ENCODE data around the gene KAT2B.

Gene KAT2B

DNA sequence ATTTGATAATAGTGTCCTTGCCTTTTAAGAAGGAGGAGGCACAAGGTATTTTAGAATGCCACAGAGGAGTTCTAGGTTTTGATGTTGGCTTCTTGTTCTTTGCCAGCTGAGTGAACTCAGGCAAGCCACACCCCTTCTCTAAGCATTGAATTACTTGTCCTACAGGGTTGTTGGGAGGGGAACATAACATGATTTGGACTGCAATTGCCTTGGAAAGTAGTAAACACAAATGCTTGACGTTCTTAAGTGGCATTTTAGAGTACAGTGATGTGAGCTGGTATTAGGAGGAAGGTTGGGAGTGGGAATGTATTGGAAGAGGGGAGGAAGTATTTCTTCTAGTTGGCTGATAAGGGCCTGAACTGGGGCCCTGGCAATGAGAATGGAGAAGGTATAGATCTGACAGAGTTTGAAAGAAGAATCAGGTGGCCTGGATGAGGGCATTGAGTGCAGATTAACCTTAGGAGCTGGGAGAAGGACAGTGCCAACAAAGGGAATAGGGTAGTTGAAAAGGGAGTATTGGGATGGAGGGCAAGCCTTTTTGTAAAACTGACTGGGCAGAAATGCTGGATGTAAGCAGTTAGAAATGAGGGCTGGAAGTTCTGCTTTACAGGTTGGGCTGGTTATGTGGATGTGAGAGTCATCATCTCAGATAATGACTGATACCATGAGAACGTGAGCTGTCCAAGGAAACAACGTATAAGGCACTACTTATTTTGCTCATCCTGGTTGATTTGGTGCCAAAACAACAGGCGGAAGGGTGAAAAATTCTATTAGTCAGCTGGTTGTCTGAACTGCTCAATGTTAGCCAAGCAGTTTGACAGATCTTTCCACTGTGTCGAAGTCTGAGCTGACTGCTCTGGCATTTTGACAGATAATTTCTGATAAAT is 16.7 kb downstream of the KAT2B start:
- no peak for DNase-seq (ENCODE audit: extremely low read depth, low read depth)
- TF ChIP-seq CTCF (IDR thresholded peaks at IDR 0.05; ENCODE audit: low read depth, low read length, missing control alignments): no peak
- H3K4me3 ChIP-seq (replicated peaks; ENCODE audit: low read depth, low read length): no peak overlapping the region

DNA sequence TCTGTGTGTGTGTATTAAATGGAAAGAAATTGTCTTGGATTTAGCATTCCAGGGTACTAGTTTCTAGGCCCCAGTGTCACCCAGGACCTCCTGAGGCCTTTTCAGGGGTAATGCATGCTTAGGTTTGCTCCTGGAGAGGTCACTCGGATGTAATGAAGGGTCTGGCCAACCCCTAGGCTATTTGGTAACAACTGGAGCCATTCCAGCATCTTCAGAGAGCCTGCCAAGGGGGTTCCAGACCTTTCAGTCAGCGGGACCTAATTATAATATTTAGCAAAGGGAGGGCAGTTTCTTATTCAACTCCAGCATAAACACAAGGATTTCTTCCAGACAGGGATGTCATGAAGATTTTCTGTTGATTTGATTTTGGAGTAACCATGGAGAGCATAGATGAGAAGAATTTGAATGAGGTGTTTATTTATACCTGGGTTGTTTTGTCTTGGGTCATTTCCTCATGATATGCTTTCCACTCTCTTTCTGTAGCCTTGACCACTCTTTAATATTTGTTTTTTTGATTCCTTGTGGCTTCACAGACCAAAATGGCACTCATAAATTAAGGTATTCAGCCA is 17.4 kb downstream of the KAT2B start:
- no peak overlapping the region for H3K4me3 ChIP-seq (replicated peaks; ENCODE audit: low read depth, low read length)
- no peak for TF ChIP-seq CTCF (IDR thresholded peaks at IDR 0.05; ENCODE audit: low read depth, low read length, missing control alignments)
- no peak for DNase-seq (ENCODE audit: extremely low read depth, low read depth)

DNA sequence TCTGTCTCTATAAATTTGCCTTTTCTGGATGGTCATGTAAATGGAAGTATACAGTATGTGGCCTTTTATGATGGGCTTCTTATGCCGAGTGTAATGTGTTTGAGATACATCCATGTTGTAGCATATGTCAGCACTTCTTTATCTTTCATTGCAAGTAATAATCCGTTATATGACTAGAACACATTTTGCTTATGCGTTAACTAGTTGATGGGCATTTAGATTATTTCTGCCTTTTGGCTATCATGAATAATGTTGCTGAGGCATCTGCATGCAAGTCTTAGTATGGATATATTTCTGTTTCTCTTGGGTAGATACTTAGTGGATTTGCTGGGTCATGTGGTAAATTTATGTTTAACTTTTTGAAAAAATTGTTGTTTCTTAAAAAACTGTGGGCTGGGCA is 19.7 kb downstream of the KAT2B start:
- no peak overlapping the region for H3K4me3 ChIP-seq (replicated peaks; ENCODE audit: low read depth, low read length)
- no peak for TF ChIP-seq CTCF (IDR thresholded peaks at IDR 0.05; ENCODE audit: low read depth, low read length, missing control alignments)
- no peak for DNase-seq (ENCODE audit: extremely low read depth, low read depth)

DNA sequence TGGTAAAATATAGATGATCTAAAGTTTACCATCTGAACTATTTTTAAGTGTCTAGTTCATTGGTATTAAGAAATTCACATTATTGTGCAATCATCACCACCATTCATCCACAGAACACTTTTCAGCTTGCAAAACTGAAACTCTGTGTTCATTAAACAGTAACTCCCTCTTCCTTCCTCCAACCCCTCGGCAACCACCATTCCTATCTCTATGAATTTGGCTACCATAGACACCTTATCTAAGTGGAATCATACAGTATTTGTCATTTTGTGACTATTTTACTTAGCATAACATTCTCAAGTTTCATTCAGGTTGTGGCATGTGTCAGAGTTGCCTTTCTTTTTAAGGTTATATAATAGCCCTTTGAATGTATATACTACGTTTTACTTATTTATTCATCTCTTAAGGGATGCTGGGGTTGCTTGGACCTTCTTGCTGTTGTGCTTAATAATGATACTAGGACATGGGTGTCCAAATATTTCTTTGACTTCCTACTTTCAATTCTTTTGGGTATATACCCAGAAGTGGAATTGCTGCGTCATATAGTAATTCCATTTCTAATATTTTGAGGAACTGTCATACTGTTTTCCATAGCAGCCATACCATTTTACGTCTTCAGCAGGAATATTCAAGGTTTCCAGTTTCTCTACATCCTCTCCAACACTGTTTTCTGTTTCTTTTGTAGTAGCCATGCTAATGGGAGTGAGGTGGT is 20.9 kb downstream of the KAT2B start:
- no peak for DNase-seq (ENCODE audit: extremely low read depth, low read depth)
- H3K4me3 ChIP-seq (replicated peaks; ENCODE audit: low read depth, low read length): no peak overlapping the region
- TF ChIP-seq CTCF (IDR thresholded peaks at IDR 0.05; ENCODE audit: low read depth, low read length, missing control alignments): no peak

DNA sequence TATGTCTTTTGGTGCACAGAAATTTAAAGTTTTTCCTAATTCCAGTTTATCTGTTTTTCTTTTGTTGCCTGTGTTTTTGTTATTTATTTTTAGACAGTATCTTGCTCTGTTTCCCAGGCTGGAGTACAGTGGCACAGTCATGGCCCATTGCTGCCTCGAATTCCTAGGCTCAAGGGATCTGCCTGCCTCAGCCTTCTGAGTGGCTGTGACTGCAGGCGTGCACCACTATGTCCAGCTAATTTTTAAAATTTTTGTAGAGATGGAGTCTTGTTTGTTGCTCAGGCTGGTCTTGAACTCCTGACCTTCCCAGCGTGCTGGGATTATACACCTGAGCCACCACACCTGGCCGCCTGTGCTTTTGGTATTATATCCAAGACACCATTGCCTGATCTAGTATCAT is 22.8 kb downstream of the KAT2B start:
- TF ChIP-seq CTCF (IDR thresholded peaks at IDR 0.05; ENCODE audit: low read depth, low read length, missing control alignments): no peak
- DNase-seq (ENCODE audit: extremely low read depth, low read depth): no peak
- no peak overlapping the region for H3K4me3 ChIP-seq (replicated peaks; ENCODE audit: low read depth, low read length)

- no peak for TF ChIP-seq CTCF (IDR thresholded peaks at IDR 0.05; ENCODE audit: low read depth, low read length, missing control alignments)
- H3K4me3 ChIP-seq (replicated peaks; ENCODE audit: low read depth, low read length): no peak overlapping the region
- DNase-seq (ENCODE audit: extremely low read depth, low read depth): no peak
Observed at GRCh38 chr3:20064387-20064786, 24.1 kb downstream of the KAT2B start.

Data from HFF-Myc (cell line).